Subcutaneous adipose tissue (tissue), 4 donors: ENCODE data around the gene SUPT6H. TPM values are rescaled to one million over a fixed set of nuclear protein-coding genes. Genes with fewer than 3 reads are reported as not detected.

ENCODE experiments used
- CTCF ChIP-seq: fragments of 450-650 bp; IDR thresholded peaks from one replicate; pipeline ENCODE4 v1.5.1; 2016; ENCODE audit warnings: low read depth, mild to moderate bottlenecking, control low read depth, antibody characterized with exemption, moderate library complexity
- total RNA-seq, 4 donors: library from RNA; depleted of rRNA; stranded (reverse); fragments of >200 nt; gene quantifications; one replicate each; pipeline ENCODE4 v1.1.0, GENCODE V29; 2016

SUPT6H gene
- total RNA-seq, 4 donors from 2014 or later, result 52.2 to 69.5 (median 61.4) TPM

GRCh38 chr17:28728364-28729200 is 66.6 kb downstream of the SUPT6H start, which contains the start of gene NEK8:
Gene NEK8 (plus strand): TSS chr17:28728788. CDS start chr17:28728814, 26 bp downstream.
- TF ChIP-seq CTCF, result no peak

DNA sequence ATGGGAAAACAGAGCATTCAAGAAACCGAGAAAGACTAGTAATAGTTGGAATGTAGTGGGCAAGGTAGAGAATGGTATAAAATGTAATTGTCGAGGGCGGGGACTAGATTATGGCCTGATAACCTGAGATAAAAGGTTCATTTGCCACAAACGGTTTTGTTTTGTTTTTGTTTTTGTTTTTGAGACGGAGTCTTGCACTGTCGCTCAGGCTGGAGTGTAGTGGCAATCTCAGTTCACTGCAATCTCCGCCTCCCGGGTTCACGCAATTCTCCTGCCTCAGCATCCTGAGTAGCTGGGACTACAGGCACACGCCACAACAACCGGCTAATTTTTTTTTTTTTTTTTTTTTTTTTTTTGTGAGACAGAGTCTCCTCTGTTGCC is 67.9 kb downstream of the SUPT6H start:
- TF ChIP-seq CTCF, result no peak

- no peak for TF ChIP-seq CTCF
These were observed 71.3 kb downstream of the SUPT6H start for GRCh38 chr17:28733346-28733745.

DNA sequence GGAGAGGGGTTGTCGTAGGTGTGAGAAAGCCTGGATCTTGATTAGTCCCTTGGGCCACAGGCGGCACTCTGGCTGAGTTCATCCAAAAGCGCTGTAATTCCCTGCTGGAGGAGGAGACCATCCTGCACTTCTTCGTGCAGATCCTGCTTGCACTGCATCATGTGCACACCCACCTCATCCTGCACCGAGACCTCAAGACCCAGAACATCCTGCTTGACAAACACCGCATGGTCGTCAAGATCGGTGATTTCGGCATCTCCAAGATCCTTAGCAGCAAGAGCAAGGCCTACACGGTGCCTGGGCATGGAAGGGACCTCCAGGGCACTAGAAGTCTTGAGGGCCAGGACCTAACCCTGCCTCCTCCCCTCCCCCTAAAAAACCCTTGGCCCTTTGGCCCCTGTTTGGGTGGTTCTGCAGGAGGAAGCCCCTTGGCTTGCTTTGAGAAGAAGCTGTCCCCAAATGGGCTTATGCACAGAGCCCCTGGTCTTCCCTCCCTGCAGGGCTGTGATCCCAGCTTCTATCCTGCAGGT is 72.8 kb downstream of the SUPT6H start:
- TF ChIP-seq CTCF, result no peak

GRCh38 chr17:28735242-28735722 is 73.3 kb downstream of the SUPT6H start:
- TF ChIP-seq CTCF, result no peak

DNA sequence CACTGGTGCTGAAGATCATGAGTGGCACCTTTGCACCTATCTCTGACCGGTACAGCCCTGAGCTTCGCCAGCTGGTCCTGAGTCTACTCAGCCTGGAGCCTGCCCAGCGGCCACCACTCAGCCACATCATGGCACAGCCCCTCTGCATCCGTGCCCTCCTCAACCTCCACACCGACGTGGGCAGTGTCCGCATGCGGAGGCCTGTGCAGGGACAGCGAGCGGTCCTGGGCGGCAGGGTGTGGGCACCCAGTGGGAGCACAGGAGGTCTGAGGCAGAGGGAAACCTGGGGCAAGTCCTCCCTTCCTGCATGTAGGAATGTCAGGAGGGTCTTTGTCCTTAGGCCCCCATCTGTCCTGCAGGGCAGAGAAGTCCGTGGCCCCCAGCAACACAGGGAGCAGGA is 75.3 kb downstream of the SUPT6H start:
- no peak for TF ChIP-seq CTCF
